ENCODE results near the gene VAV2. TPM values are rescaled to one million over a fixed set of nuclear protein-coding genes. Genes with fewer than 3 reads are reported as not detected.

VAV2 gene
- total and polyA plus RNA-seq, 9 of the 15 experiments (the other 6 are each of a cell fraction or from before 2014, with no cell fraction given), result 0.01 to 2.7 (median 1.0) TPM; not detected in 1

DNA sequence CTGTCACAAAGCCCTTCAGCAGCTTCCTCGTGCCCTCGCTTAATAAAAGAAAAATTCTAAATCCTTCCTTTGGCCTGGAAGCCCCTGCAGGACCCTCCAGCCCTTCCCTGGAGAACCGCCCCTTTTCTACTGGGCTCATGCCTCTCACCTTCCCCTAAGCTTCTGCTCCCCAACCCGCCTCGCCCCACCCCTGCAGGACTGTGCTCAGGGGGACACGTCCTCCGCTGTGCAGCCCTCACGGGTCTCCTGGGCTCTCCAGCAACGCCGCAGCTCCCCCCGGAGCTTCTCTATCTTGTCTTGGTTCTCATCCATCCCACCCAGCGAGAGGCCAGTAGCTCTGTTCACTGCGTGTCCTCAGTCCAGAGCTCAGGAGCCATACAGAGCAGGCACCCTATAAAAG, 188.4 kb downstream of the VAV2 start:
- H3K36me3 ChIP-seq (ENCODE audit: control insufficient read depth, insufficient read depth, low read length), result no peaks in the 10 kb centered on the region
- H3K4me3 ChIP-seq, result no peak overlapping the region
- no peaks in the 10 kb centered on the region for H3K9me3 ChIP-seq (replicated peaks; ENCODE audit: control insufficient read depth, insufficient read depth, low read depth, low read length)
- peaks cover 22 to 90% of the 10 kb centered on the region in 2 experiments; a peak in 4 of 5 replicates for H3K27me3 ChIP-seq (ENCODE audit: control insufficient read depth in 2 of 2, insufficient read depth in 2 of 2, low read length in 2 of 2)
- in situ Hi-C loops (cut with MboI), result no loop called here
- 2% methylated on average over 12 of the region's 13 CpGs for WGBS (ENCODE audit: insufficient coverage, low coverage, missing lambda C conversion rate)
- no peaks in the 10 kb centered on the region for H3K9me1 ChIP-seq (ENCODE audit: control insufficient read depth, insufficient read depth, low read length)
- no peak overlapping the region for H3K4me2 ChIP-seq (ENCODE audit: insufficient read depth, low read length)
- H3K79me2 ChIP-seq (ENCODE audit: control insufficient read depth, insufficient read depth, low read length), result no peaks in the 10 kb centered on the region
- ChIA-PET CTCF (ENCODE audit: low intra/inter-chr PET ratio) (no interaction called here), POLR2A (interaction anchor here (0.6 to 1.6 kb wide), 4 partner anchors 9 to 25 kb away, joined by 3 to 4 read pairs (median 3); no protein-coding TSS in a partner anchor)
- no peak overlapping the region for H3K27ac ChIP-seq (ENCODE audit: extremely low read depth, low read depth, low read length)
- DNase-seq (ENCODE audit: extremely low read depth in 1 of 4, low spot score in 3 of 4) (no peak), ATAC-seq (no peak), FAIRE-seq (no peak)
- intact Hi-C loops (cut with micrococcal nuclease), result no loop called here
- H3K4me1 ChIP-seq (replicated peaks in 1 of 2; ENCODE audit: control insufficient read depth in 2 of 2, insufficient read depth in 2 of 2, low read length in 2 of 2), result peaks cover 0 to 7% of the 10 kb centered on the region in 2 experiments; a peak in 1 of 5 replicates
- no peak overlapping the region for H2AFZ ChIP-seq (ENCODE audit: low read depth, low read length)
- H3K9ac ChIP-seq (ENCODE audit: insufficient read depth in 1 of 2, low read depth in 2 of 2, low read length in 2 of 2), result no peak overlapping the region
- TF ChIP-seq ZNF592 (IDR thresholded peaks at IDR 0.05) (no peak), SAFB (IDR thresholded peaks at IDR 0.05; ENCODE audit: borderline replicate concordance, low read depth, low read length) (no peak), MCM7 (IDR thresholded peaks at IDR 0.05) (no peak), PURB (CRISPR knock-in tag; IDR thresholded peaks at IDR 0.05; ENCODE audit: low read depth) (no peak), NRF1 (conservative IDR thresholded peaks at IDR 0.05 in 1 of 2, IDR thresholded peaks at IDR 0.05 in 1 of 2) (no peak), DMBX1 (CRISPR knock-in tag; IDR thresholded peaks at IDR 0.05; ENCODE audit: borderline replicate concordance) (no peak)
- peaks cover 15% of the 10 kb centered on the region for H4K20me1 ChIP-seq (replicated peaks; ENCODE audit: control insufficient read depth, insufficient read depth, low read length)
- BruUV-seq (replicated peaks), result no TSS peak

Measured in K562 (cell line).